M059J (cell line): Measurements from ENCODE around the gene AAMDC. TPM values are rescaled to one million over a fixed set of nuclear protein-coding genes. Genes with fewer than 3 reads are reported as not detected.
A peak's percentile ranks its signal among the peaks of the same experiment; 100 is the strongest.
"Not testable (repeated sequence)": the region's sequence is repeated elsewhere in the genome, so short reads cannot be mapped to it uniquely, and the experiment has no call there.

ENCODE experiments used
- DNase-seq: peaks from one replicate; pipeline ENCODE4 v3.0.0-alpha.2; 2012; ENCODE audit warnings: low read depth
- total RNA-seq: library from RNA; depleted of rRNA; stranded (reverse); fragments of >200 nt; shearing (Covaris generic); gene quantifications from 2 replicates; pipeline ENCODE4 v1.2.3, GENCODE V29; 2014; rRNA removed

AAMDC gene
- total RNA-seq, 1 experiment from 2014 or later = 28.8 TPM

GRCh38 chr11:77884829-77885190, 63.9 kb downstream of the AAMDC start:
- no peak for DNase-seq

- DNase-seq = no peak
These were observed 65.5 kb downstream of the AAMDC start for GRCh38 chr11:77886401-77886800.

DNA sequence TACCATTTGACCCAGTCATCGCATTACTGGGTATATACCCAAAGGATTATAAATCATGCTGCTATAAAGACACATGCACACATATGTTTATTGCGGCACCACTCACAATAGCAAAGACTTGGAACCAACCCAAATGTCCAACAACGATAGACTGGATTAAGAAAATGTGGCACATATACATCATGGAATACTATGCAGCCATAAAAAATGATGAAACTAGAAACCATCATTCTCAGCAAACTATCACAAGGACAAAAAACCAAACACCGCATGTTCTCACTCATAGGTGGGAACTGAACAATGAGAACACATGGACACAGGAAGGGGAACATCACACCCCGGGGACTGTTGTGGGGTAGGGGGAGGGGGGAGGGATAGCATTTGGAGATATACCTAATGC, 68.1 kb downstream of the AAMDC start:
- not testable (repeated sequence) for DNase-seq

DNA sequence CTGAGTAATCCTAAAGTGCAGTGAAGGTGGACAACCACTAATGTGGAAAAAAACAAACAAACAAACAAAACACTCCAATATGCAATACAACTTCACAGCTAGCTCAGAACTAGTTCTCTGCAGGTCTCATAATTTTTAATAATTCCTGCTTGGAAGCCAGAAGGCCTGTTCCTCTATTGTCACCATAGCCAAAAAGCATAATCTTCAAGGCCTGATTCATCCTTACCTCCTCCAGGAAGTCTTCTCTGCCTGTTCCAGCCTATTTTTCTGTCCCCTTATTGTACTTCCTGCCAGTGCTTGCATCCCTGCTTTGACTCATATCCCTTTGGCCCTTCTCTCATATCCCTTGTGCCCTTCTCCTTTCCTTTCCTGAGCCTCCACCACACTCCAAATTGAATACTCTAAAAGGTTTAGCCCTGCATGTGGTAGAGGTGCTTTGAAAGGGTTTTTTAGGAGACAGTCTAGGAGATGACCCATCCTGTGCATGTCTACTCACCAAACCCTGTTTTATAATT, 69.2 kb downstream of the AAMDC start:
- DNase-seq = not testable (repeated sequence)

GRCh38 chr11:77890619-77891056, 69.7 kb downstream of the AAMDC start:
- peak; percentile 62 for DNase-seq

- DNase-seq = peak; percentile 67
These were observed 70.3 kb downstream of the AAMDC start for GRCh38 chr11:77891256-77891655.

GRCh38 chr11:77891703-77892102, 70.8 kb downstream of the AAMDC start:
- peak; percentile 52 for DNase-seq

DNA sequence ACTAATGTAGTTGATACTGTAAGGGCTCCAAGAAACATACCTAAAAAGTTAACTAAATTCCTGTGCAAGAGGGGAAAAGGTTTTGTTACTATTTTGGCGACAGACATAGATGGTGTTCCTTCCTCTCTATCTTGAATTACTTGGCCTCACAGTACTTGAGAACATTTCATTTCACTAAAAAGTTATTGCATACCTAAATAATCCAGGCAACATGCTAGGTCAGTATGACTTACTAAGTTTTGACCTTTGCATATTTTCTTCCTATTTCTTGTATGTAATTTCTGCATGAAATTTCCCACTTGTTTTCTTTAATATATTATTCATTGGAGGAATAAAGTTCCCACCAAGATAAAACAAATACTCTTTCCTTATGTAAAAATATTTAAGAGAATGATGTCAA, 74.0 kb downstream of the AAMDC start:
- not testable (repeated sequence) for DNase-seq

DNA sequence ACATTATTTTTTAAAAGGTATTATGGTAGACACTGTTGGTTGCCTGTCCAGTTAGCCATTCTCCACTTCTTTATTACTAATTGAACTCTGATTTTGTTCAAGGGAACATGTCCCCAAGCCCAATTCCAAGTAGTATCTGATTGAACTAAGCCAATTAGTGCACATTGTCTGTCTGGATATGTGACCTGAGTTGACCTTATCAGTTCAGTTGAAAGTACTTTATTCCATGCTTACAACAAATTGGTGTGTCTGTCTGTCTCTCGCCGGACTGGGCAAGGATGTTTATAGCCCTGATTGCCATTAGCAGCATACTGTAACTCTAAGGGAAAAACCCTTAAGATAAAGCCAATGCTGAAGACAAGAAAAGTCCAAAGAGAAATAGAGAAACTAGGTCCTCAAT, 87.9 kb downstream of the AAMDC start:
- DNase-seq = no peak

DNA sequence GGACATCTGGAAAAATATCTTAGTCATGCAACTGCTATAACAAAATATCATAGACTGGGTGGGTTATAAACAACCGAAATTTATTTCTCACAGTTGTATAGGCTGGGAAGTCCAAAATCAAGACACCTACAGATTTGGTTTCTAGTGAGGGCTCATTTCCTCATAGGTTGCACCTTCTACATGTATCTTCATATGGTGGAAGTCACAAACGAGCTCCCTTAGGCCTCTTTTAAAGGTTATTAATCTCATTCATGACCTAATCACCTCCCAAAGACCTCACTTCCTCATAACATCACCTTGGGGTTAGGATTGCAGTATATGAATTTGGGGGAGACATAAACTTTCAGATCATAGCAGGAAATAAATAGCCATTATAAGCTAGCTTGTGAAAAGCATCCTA, 88.3 kb downstream of the AAMDC start:
- no peak for DNase-seq

GRCh38 chr11:77910828-77911227, 89.9 kb downstream of the AAMDC start:
- peak; percentile 70 for DNase-seq

DNA sequence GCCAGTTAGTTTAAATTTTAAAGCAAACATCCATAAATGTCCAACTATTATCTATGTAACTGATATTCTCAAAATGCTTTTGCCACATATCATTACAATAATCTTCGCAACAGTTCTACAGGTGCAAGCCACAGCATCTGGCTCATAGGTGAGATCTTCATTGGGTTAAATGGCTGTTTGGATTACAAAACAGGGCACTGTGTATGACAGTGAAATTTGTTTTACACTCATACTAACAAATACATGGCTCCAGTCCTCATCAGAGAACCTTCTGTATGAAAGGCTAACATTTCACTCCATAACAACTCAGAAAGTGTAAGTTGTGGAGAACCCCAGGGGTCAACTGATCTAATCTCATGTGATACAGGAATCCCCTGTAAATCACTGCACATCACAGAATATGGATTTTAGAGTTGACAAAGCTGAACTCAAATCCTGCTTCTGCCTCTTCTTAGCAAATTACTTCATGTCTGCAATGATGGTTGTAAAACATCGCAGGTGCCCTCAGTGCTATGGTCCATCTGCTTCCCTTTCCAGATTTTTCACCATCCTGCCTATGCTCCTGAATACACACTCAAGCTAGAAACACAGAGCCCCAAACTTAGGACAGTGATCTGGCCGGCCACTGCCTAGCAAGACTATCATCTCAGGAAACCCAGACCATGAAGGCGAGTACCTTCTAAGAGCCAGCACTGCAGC, 92.8 kb downstream of the AAMDC start:
- DNase-seq = peak; percentile 12

- peak; percentile 94 for DNase-seq
These were observed 93.4 kb downstream of the AAMDC start for GRCh38 chr11:77914307-77914791.

DNA sequence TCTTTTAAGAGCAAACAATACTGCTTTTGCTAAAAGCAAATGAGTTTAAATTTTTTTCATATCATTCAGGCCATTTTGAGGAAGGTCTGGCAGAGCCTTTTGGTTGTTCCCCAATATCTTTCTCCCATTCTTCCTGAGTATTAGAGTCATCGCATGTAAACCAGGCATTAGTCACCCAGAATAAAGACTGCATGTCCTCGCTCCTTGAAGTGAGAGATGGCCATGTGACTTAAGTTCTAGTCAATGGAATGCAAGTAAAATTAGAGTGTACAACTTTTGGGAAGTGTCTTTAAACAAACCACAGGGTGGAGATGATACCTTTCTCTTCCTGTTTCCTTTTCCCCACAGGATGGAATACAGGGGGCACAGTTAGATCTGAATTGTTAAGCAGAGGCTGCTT, 96.8 kb downstream of the AAMDC start:
- DNase-seq = not testable (repeated sequence)

Other genes starting within 250 kb of the AAMDC start
- gene AQP11, start 231.2 kb upstream of the AAMDC start, total RNA-seq = 2.4 and 3.6 TPM in 2 replicates
- 135 and 150 TPM in 2 replicates for gene CLNS1A, start 183.3 kb upstream of the AAMDC start, total RNA-seq
- gene RSF1, start 422 bp upstream of the AAMDC start, total RNA-seq = 31.0 and 32.7 TPM in 2 replicates
- 20.4 and 21.8 TPM in 2 replicates for gene INTS4, start 173.5 kb downstream of the AAMDC start, total RNA-seq
- gene KCTD14, start 202.1 kb downstream of the AAMDC start, total RNA-seq = 11.4 and 15.1 TPM in 2 replicates
- not detected in 2 replicates for gene THRSP, start 242.7 kb downstream of the AAMDC start, total RNA-seq